CD4-positive, alpha-beta T cell (primary cell): ENCODE results near the gene TSKS. TPM values are rescaled to one million over a fixed set of nuclear protein-coding genes. Genes with fewer than 3 reads are reported as not detected.
A peak's percentile ranks its signal among the peaks of the same experiment; 100 is the strongest.

Experiments
- ATAC-seq: fragments of 200-7000 bp; cut with Tn5 transposase; one replicate; pipeline ENCODE4 v1.10.0; 2022; ENCODE audit warnings: mild to moderate bottlenecking; ENCODE audit not compliant: poor library complexity
- CTCF ChIA-PET: fragments of 350-600 bp; sonication (Branson Sonifier 250); formaldehyde crosslinking; loops from one replicate; lab custom pipeline; 2021; ENCODE audit warnings: antibody characterized with exemption, inconsistent platforms; lab: Charles Lee
- POLR2A ChIA-PET: fragments of 350-600 bp; sonication (Branson Sonifier 250); formaldehyde crosslinking; loops from one replicate; lab custom pipeline; 2021; ENCODE audit warnings: antibody characterized with exemption, inconsistent platforms; lab: Charles Lee
- DNase-seq, 14 experiments: peaks; one replicate each; pipeline ENCODE4 v3.0.0-alpha.2; 2013 to 2020; ENCODE audit warnings: mixed read lengths in 2 of 14
- H3K27ac ChIP-seq, 2 donors: one replicate each; pipeline versions ENCODE4 v1.5.1 to v1.7.0; 2013; ENCODE audit warnings: low read length in 2 of 2, low read depth in 1 of 2, mild to moderate bottlenecking in 1 of 2
- H3K27me3 ChIP-seq, 2 experiments: 1 replicate in 1 of 2; 2 replicates in 1 of 2; pipeline versions ENCODE4 v1.6.1 to v1.7.0; 2013; ENCODE audit warnings: low read length in 2 of 2, control low read depth in 1 of 2, mild to moderate bottlenecking in 1 of 2, moderate library complexity in 1 of 2; ENCODE audit not compliant: insufficient read depth in 2 of 2, control insufficient read depth in 1 of 2
- H3K36me3 ChIP-seq: one replicate; pipeline ENCODE4 v1.6.1; 2013; ENCODE audit warnings: low read length, control low read depth; ENCODE audit not compliant: insufficient read depth
- H3K4me1 ChIP-seq: one replicate; pipeline ENCODE4 v1.6.1; 2013; ENCODE audit warnings: low read length, control low read depth; ENCODE audit not compliant: insufficient read depth
- H3K4me3 ChIP-seq: one replicate; pipeline ENCODE4 v1.5.1; 2013; ENCODE audit warnings: mild to moderate bottlenecking, low read length, moderate library complexity
- H3K9me3 ChIP-seq, 2 experiments: 1 replicate in 1 of 2; 2 replicates in 1 of 2; pipeline versions ENCODE4 v1.6.1 to v1.7.0; 2013; ENCODE audit warnings: low read length in 2 of 2, mild to moderate bottlenecking in 2 of 2, control low read depth in 1 of 2, moderate library complexity in 1 of 2; ENCODE audit not compliant: control insufficient read depth in 1 of 2, insufficient read depth in 1 of 2
- H3K27ac Mint-ChIP-seq: one replicate; pipeline ENCODE4 v1.8.0; 2020; ENCODE audit warnings: mixed read lengths
- H3K27me3 Mint-ChIP-seq: one replicate; pipeline ENCODE4 v1.8.0; 2021; ENCODE audit warnings: mixed read lengths
- H3K36me3 Mint-ChIP-seq: one replicate; pipeline ENCODE4 v1.8.0; 2021; ENCODE audit warnings: low read depth, mixed read lengths
- H3K4me1 Mint-ChIP-seq: one replicate; pipeline ENCODE4 v1.8.0; 2021; ENCODE audit warnings: low read depth, mixed read lengths
- H3K4me3 Mint-ChIP-seq: one replicate; pipeline ENCODE4 v1.8.0; 2020; ENCODE audit warnings: mild to moderate bottlenecking, mixed read lengths
- H3K9me3 Mint-ChIP-seq: one replicate; pipeline ENCODE4 v1.8.0; 2020; ENCODE audit warnings: mixed read lengths
- CTCF ChIP-seq: fragments of 200-600 bp; IDR thresholded peaks from one replicate; pipeline ENCODE4 v1.8.0; 2022; ENCODE audit warnings: antibody characterized with exemption, mild to moderate bottlenecking
- intact Hi-C, 2 experiments: fragments of 100-400 bp; cut with DNase I in 1 of 2; cut with micrococcal nuclease in 1 of 2; formaldehyde crosslinking; loops; one replicate each; pipeline versions ENCODE4 v1.15.1 to v1.9.0; 2023 to 2025; cut with DNase I, micrococcal nuclease
- polyA plus RNA-seq, 2 donors: library from polyadenylated mRNA; unstranded; fragments of 120-200 nt; gene quantifications; one replicate each; pipeline ENCODE4 v1.2.1, GENCODE V29; 2013
- total RNA-seq, 174 experiments: library from RNA in 2 of 174; stranded (reverse) in 2 of 174; gene quantifications; one replicate each; pipeline ENCODE4 v1.2.3 and lab custom pipeline; 2021 to 2026

The TSKS gene, protein sequence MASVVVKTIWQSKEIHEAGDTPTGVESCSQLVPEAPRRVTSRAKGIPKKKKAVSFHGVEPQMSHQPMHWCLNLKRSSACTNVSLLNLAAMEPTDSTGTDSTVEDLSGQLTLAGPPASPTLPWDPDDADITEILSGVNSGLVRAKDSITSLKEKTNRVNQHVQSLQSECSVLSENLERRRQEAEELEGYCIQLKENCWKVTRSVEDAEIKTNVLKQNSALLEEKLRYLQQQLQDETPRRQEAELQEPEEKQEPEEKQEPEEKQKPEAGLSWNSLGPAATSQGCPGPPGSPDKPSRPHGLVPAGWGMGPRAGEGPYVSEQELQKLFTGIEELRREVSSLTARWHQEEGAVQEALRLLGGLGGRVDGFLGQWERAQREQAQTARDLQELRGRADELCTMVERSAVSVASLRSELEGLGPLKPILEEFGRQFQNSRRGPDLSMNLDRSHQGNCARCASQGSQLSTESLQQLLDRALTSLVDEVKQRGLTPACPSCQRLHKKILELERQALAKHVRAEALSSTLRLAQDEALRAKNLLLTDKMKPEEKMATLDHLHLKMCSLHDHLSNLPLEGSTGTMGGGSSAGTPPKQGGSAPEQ
- total RNA-seq (1 to 10 TPM; 2.1 to 2.9 TPM), total RNA-seq (lab: John Stamatoyannopoulos, UW) (0 to 4.6 (median 0.58) reads per million in 172 experiments)
- 4.1 TPM for polyA plus RNA-seq (2013, experiment 1 of 2)
- 2.5 TPM for polyA plus RNA-seq (2013, experiment 2 of 2)

DNA sequence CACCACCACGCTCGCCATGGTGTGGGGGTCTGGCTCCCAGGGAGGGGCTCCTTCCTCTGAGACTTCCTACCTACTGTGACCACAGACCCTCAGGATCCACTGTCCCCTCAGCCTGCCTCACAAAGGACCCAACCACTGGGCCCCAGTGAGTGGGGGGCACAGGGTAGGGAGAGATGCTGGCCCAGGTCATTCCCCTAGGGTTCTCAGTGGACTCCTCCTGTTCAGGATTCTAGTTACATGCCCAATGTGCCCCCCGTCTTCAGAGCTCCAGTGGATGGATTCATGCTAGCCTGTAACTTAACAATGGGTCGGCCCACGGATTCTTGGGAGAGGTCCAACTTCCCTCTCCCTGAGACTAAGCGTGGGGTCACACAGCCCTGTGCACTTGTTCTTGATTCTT, at the start of gene TSKS:
TSKS (minus strand) TSS at position 77 of the 400 bp plus-strand sequence; CDS start at position 18, 59 bp downstream.
- Mint-ChIP-seq H3K27ac (peak within 1 kb of the TSS; percentile 80), H3K27me3 (no peaks in the 10 kb centered on the region), H3K9me3 (no peaks in the 10 kb centered on the region), H3K4me1 (peaks cover 25% of the 10 kb centered on the region), H3K4me3 (peak within 1 kb of the TSS; percentile 68), H3K36me3 (peaks cover 11% of the 10 kb centered on the region)
- TF ChIP-seq CTCF: no peak
- no peaks in the 10 kb centered on the region for H3K36me3 ChIP-seq
- POLR2A ChIA-PET: no interaction called here
- no peak for ATAC-seq
- H3K27ac ChIP-seq: peak within 1 kb of the TSS in 1 of 2 donors; percentile 65
- H3K27me3 ChIP-seq: no peaks in the 10 kb centered on the region
- H3K9me3 ChIP-seq: no peaks in the 10 kb centered on the region
- no peak within 1 kb of the TSS for H3K4me3 ChIP-seq
- peaks cover 27% of the 10 kb centered on the region for H3K4me1 ChIP-seq
- DNase-seq: no peak
- intact Hi-C loops: no loop called here
- CTCF ChIA-PET: interaction anchor here (0.7 kb wide), 1 partner anchor 46 kb away, joined by 3 read pairs; no protein-coding TSS in a partner anchor

- no peak for DNase-seq
- intact Hi-C loops: loop anchor here (5.0 to 10.0 kb wide), 2 partner anchors 45 to 318 kb away; partner anchors contain the start of genes AP2A1 (in 1 of the 2) and RPS11 (in 1 of the 2)
- Mint-ChIP-seq H3K4me3 (peak overlapping the region; percentile 95), H3K27me3 (no peaks in the 10 kb centered on the region), H3K9me3 (no peaks in the 10 kb centered on the region), H3K27ac (peak overlapping the region; percentile 97), H3K36me3 (peaks cover 12% of the 10 kb centered on the region), H3K4me1 (peaks cover 48% of the 10 kb centered on the region)
- Histone ChIP-seq H3K4me1 (peaks cover 50% of the 10 kb centered on the region), H3K27me3 (no peaks in the 10 kb centered on the region), H3K27ac (peak overlapping the region; percentile 86 to 97), H3K4me3 (peak overlapping the region; percentile 87), H3K36me3 (no peaks in the 10 kb centered on the region), H3K9me3 (no peaks in the 10 kb centered on the region)
- ATAC-seq: no peak
- ChIA-PET POLR2A (interaction anchor here (1.0 to 2.4 kb wide), 10 partner anchors 36 to 317 kb away, joined by 3 to 24 read pairs (median 10); partner anchors contain the start of genes AKT1S1, AP2A1, BCL2L12 and IRF3), CTCF (interaction anchor here (1.1 to 1.8 kb wide), 3 partner anchors 38 to 94 kb away, joined by 3 to 8 read pairs (median 5); partner anchors contain the start of gene PTOV1)
- no peak for TF ChIP-seq CTCF
These were observed 49.4 kb upstream of the TSKS start for GRCh38 chr19:49812452-49812996.

DNA sequence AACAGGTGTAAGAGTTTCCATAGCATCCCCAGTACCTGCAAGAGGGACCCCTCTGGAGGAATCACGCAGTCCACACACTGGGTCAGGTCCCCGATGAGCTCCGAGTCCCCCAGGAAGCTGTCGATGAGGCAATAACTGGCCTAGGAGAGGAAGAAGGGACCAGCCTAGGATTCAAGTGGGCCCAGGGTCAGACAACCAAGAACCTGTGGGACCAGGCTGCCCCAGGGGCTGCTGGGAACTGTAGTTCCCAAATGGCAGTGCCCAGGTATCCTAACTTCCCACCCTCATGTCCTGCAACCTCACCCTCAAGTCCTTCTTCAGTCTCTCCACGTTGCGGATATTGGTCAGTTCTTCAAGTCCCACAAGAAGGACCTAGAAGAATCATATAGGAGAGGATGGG, 48.2 kb upstream of the TSKS start:
- H3K4me3 Mint-ChIP-seq: peak overlapping the region; percentile 95
- H3K4me1 Mint-ChIP-seq: peaks cover 41% of the 10 kb centered on the region
- H3K9me3 Mint-ChIP-seq: no peaks in the 10 kb centered on the region
- H3K27ac ChIP-seq: no peak overlapping the region
- intact Hi-C loops: loop anchor here (5.0 to 10.0 kb wide), 2 partner anchors 44 to 317 kb away; partner anchors contain the start of genes AP2A1 (in 1 of the 2) and RPS11 (in 1 of the 2)
- H3K4me3 ChIP-seq: no peak overlapping the region
- POLR2A ChIA-PET: interaction anchor here (1.5 kb wide), 1 partner anchor 45 kb away, joined by 4 read pairs; the partner anchor contains the start of gene AP2A1
- DNase-seq (no peak), ATAC-seq (no peak)
- H3K27me3 Mint-ChIP-seq: no peaks in the 10 kb centered on the region
- no peak overlapping the region for H3K27ac Mint-ChIP-seq
- peaks cover 40% of the 10 kb centered on the region for H3K4me1 ChIP-seq
- CTCF ChIA-PET: interaction anchor here (1.3 kb wide), 1 partner anchor 94 kb away, joined by 3 read pairs; no protein-coding TSS in a partner anchor
- peaks cover 10% of the 10 kb centered on the region for H3K36me3 Mint-ChIP-seq
- H3K27me3 ChIP-seq: no peaks in the 10 kb centered on the region
- no peaks in the 10 kb centered on the region for H3K9me3 ChIP-seq
- H3K36me3 ChIP-seq: no peaks in the 10 kb centered on the region
- TF ChIP-seq CTCF: no peak
